LoVo (cell line): ENCODE results near the gene LAD1.

ENCODE experiments used
- DNase-seq: peaks from one replicate; pipeline ENCODE4 v3.0.0-alpha.2; 2016; ENCODE audit warnings: low spot score

LAD1 gene

GRCh38 chr1:201347498-201348210, 51.5 kb downstream of the LAD1 start:
- no peak for DNase-seq

- no peak for DNase-seq
These were observed 52.1 kb downstream of the LAD1 start for GRCh38 chr1:201346987-201347386.

- DNase-seq = peak; percentile 60
These were observed 52.7 kb downstream of the LAD1 start for GRCh38 chr1:201346337-201346939.

- no peak for DNase-seq
These were observed 54.1 kb downstream of the LAD1 start for GRCh38 chr1:201345081-201345355.

- no peak for DNase-seq
These were observed 54.7 kb downstream of the LAD1 start for GRCh38 chr1:201344206-201345080.

GRCh38 chr1:201341377-201341776, 57.7 kb downstream of the LAD1 start:
- no peak for DNase-seq

GRCh38 chr1:201336711-201337450, 62.2 kb downstream of the LAD1 start:
- DNase-seq = no peak

- no peak for DNase-seq
These were observed 63.2 kb downstream of the LAD1 start for GRCh38 chr1:201335901-201336300.

GRCh38 chr1:201335174-201335870, 63.8 kb downstream of the LAD1 start:
- no peak for DNase-seq

- DNase-seq = no peak
These were observed 64.6 kb downstream of the LAD1 start for GRCh38 chr1:201334325-201335173.

GRCh38 chr1:201332616-201333335, 66.3 kb downstream of the LAD1 start:
- no peak for DNase-seq

GRCh38 chr1:201332021-201332420, 67.1 kb downstream of the LAD1 start:
- DNase-seq = no peak

- no peak for DNase-seq
These were observed 68.0 kb downstream of the LAD1 start for GRCh38 chr1:201331166-201331565.
